ENCODE data around the gene ADAM17.
A peak's percentile ranks its signal among the peaks of the same experiment; 100 is the strongest.

- TF ChIP-seq POLR2A (IDR thresholded peaks at IDR 0.05) = no peak
- TF ChIP-seq POLR2AphosphoS5 (IDR thresholded peaks at IDR 0.05) = peak; percentile 53 to 87 (median 69)
- no peak for TF ChIP-seq CTCF (IDR thresholded peaks at IDR 0.05)
Measured at GRCh38 chr2:9565436-9566153, 10.0 kb upstream of the ADAM17 start.
